Stimulated activated CD4-positive, alpha-beta T cell treated with anti-CD3 and anti-CD28 coated beads, Interleukin-1b, Interleukin-23, amount 100 ng/mL, for 4 hours (primary cell): ENCODE measurements around the gene G3BP2.
"Not testable (repeated sequence)": the region's sequence is repeated elsewhere in the genome, so short reads cannot be mapped to it uniquely, and the experiment has no call there.

ENCODE experiments used
- DNase-seq, 2 donors: peaks; one replicate each; pipeline ENCODE4 v3.0.0-alpha.2; 2020; ENCODE audit warnings: low read depth in 2 of 2

G3BP2 gene

GRCh38 chr4:75673027-75673958 lies at the start of gene G3BP2:
G3BP2 (minus strand) TSS chr4:75673411; CDS start chr4:75662025, 11,386 bp downstream.
- peak; percentile 93 to 95 for DNase-seq

- no peak for DNase-seq
Observed at GRCh38 chr4:75722417-75722816, 49.2 kb upstream of the G3BP2 start.

DNA sequence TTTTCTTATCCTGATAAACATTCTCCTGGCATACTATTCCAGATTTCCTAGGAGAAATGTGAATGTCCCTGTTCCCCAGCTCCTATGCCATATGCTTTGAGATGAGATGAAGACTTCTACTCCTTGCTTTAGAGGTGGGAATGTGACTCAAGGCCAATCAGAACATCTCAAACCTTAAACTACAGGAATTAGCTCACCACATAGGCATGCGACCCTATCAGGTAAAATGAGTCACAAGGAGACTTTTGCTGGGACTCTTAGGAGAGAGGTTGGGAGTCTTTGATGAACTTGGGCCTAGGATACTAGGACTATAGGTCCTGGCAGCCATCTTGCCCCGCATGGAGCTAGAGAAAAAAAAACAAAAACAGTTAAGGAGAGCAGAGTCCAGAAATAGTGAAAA lies 45.3 kb upstream of the G3BP2 start:
- no peak for DNase-seq

DNA sequence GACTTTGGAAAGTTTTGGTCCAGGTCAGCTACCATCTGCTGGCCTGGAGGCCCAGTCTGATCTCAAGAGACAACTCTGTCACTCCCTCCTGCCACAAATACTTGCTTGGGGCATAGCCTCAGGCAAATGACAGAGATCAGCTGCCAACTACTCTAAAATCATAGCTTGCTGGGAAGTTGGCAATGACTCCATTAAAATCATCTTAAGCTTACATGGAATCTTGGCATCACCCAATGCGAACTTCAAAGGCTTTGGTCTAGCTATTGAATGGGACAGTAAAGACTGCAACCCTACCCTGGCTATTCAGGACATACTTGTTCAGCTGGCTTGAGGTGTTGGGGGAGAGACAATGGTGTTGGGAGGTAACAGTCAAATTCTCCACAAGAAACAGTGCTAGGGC lies 44.2 kb upstream of the G3BP2 start:
- DNase-seq, result no peak

DNA sequence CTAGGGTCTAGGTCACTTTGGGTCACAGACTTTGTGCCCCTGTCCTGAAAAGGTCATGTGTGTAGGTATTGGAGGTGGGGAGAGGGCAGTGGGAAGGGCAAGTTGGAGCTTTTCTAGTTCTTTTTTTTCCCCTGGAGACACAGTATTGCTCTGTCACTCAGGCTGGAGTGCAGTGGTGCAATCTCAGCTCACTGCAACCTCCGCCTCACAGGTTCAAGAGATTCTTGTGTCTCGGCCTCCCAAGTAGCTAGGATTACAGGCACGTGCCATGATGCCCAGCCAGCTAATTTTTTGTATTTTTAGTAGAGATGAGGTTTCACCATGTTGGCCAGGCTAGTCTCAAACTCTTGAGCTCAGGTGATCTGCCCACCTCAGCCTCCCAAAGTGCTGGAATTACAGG lies 42.8 kb upstream of the G3BP2 start:
- not testable (repeated sequence) for DNase-seq

GRCh38 chr4:75715105-75715799 lies 42.0 kb upstream of the G3BP2 start:
- no peak for DNase-seq

DNA sequence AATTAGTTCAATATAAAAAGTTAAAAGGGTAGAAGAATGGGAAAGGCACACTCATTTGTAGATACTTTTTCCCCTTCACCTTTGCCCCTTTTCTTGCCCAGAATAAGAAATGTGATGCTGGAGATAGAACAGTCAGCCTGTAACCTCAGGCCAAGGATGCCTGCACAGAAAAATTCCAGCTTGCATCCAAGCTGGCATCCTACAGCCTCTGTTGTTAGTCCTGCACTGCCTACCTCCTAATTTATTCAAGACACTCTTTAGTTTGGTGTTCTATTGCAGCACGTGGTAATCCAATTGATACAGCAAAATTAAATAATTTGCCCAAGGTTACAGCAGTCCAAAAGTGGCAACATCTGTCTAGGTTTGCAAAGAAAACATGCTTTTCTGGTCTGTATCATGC lies 41.5 kb upstream of the G3BP2 start:
- no peak for DNase-seq

DNA sequence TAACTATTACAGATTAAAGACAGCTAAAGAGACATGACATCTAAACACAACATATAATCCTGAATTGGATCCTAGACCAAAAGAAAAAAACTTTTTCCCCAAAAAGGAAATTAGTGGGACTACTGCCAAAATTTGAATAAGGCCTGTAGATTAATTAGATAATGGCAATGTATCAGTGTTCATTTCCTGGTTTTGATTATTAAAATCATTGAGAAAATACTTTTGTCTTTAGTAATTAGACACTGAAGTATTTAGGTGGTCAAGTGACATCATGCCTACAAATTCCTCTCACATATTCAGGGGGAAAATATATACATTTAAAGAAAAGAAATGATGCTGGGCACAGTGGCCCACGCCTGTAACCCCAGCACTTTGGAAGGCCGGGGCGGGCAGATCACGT lies 40.8 kb upstream of the G3BP2 start:
- DNase-seq, result no peak

DNA sequence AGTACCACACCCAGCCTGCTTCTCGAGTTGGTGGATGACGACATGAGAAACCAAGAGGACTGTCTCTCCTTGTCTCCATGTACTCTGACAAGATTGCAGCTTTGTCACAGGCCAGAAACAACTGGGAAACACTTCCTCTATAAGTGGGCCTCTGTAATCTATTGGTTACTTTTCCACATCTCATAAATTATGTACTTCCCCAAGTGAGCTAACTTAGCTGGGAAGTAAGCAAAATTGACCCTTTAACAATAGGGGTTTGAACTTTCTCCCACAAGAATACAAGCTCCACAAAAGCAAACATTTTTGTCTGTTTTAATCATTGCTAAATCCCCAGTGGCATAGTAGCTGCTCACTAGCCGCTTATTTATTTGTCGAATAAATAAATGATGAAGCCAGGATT lies 37.0 kb upstream of the G3BP2 start:
- DNase-seq, result no peak

DNA sequence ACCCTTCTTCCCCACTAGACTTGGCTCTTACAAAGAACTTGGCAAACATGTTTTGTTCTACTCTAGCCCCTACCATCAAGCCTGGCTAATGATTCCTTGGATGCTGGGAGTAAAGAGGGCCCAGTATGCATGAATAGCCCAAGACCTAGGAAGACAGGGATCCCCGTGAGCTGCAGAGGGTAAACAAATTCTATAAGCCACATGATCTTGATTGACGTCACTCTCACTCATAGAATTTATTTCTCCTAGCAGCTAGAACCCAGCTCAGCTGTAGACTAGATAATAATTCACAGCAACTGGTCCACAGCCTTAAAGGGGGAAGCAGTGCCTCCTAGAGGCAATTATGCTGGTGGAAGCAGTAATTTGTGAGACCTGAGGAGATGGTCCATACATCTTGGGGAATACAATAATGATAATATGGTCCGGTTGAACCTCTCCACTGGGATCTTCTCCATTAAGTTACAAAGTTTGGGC lies 35.0 kb upstream of the G3BP2 start:
- DNase-seq, result peak in 1 of 2 donors; percentile 24

GRCh38 chr4:75705198-75705977 lies 32.2 kb upstream of the G3BP2 start:
- no peak for DNase-seq

- no peak for DNase-seq
Observed at GRCh38 chr4:75702919-75703411, 29.8 kb upstream of the G3BP2 start.

- no peak for DNase-seq
Observed at GRCh38 chr4:75699299-75699698, 26.1 kb upstream of the G3BP2 start.

- no peak for DNase-seq
Observed at GRCh38 chr4:75698963-75699228, 25.7 kb upstream of the G3BP2 start.

DNA sequence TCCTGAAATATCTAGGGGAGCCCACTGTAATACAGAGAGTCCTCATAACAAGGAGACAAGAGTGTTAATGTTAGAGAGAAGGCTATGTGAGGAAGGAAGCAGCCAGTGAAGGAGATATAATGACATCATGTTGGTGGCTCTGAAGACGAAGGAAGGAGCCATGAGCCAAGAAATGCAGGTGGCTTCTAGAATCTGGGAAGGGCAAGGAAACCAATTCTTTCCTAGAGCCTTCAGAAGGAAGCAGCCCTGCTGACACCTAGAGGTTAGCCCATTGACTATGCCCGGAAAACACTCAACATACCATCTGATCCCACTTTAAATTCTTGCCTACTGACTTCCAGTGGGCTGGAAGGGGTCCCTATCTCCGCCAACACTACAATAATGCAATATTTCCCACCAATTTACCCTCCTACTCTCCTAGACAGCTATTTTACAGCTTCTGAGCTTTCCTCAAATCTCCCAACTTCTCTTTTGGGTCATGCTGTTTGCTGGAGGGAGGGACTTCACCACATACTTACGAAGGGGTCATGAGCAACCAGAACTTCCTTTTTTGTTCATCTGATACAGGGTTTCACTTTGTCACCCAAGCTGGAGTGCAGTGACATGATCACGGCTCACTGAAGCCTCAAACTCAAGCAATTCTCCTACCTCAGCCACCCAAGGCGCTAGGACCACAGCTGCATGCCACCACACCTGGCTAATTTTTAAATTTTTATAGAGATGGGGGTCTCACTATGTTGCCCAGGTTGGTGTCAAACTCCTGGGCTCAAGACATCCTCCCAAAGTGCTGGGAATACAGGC lies 25.2 kb upstream of the G3BP2 start:
- no peak for DNase-seq

DNA sequence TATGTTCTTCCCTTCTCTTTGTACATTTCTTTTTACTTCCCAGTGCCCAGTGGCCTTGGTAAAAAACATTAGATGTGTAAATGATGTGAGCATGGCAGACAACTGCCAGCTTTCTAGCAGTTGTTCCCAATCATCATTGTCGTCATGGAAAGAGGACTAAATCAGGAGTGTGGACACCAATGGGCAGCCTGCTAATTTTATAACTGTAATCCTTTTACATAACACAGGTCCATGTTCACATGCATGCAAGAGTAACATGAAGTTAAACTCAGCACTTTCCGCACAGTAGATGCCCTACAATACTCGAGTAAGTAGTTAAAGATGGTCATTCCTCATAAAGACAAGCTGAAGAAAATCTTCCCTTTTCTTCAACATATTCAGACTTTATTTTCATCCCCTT lies 23.4 kb upstream of the G3BP2 start:
- no peak for DNase-seq

GRCh38 chr4:75696071-75696470 lies 22.9 kb upstream of the G3BP2 start:
- no peak for DNase-seq

DNA sequence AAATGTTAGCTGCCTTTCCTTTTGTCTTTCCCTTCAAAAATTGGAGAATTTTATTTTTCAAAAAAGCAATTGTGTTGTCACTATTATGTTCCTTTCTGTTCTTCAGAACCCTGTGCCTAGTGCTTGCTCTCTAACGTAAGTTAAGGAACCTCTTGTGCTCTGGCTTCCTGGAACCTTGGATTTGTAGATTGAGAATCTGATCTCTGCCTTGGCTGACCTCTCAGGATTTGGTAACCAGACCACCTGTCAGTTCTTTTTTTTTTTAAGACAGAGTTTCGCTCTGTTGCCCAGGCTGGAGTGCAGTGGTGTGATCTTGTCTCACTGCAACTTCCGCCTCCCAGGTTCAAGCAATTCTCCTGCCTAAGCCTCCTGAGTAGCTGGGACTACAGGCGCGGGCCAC lies 18.9 kb upstream of the G3BP2 start:
- DNase-seq, result not testable (repeated sequence)

GRCh38 chr4:75687125-75687524 lies 13.9 kb upstream of the G3BP2 start:
- not testable (repeated sequence) for DNase-seq

DNA sequence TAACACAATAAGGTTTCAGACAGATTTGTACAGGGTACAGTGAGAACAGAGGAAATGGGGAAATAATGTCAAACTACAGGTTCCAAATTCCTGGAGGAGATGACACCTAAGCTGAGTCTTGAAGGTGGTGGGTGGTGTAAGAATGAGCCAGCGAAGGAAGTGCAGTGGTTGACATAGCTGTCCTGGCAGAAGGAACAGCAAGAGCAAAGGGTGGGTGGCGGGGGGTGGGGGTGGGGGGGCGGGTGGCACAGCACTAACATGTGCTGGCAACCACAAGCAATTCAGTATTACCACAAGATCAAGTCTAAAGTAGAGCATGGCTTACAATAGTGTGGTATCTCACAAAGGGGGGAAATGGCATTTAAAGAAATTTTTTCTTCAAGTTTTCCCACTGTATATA lies 13.1 kb upstream of the G3BP2 start:
- DNase-seq, result peak in 1 of 2 donors; percentile 27

DNA sequence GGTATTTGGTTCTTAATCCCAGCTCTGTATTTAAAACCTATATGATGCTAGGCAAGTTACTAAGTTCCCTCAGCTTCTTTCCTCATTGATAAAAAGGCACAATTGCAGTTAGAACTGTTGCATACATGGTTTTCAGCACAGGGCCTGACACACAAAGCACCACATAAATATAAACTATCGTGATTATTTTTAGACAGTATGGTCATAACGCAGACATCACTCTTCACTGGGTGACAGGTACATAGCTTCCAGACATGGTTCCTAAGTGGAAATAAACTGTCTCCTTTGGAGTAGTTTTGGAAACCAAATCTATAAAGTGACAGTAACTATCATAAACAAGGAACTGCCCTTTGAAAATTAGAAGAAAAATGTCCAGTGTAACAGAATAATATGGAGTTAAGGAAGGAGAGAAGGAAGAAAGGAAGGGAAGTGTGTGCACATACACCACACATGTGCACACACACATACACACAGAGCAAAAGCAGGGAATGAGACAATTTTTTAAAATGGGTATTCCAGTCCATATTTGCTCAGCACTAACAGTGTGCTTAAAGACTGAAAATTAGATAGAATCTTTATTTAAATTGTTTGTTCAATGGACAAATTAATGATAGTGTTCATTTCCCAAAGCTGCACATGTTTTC lies 12.5 kb upstream of the G3BP2 start:
- DNase-seq, result no peak
